Liver (tissue), 9 donors: ENCODE measurements around the gene DCAF11. TPM values are rescaled to one million over a fixed set of nuclear protein-coding genes. Genes with fewer than 3 reads are reported as not detected.

Experiments
- DNase-seq: peaks from one replicate; pipeline ENCODE4 v3.0.0-alpha.2; 2017; ENCODE audit warnings: low spot score
- H3K27ac ChIP-seq, 2 donors: one replicate each; pipeline ENCODE4 v1.7.0; 2013; ENCODE audit warnings: inconsistent platforms in 2 of 2, low read length in 2 of 2, control low read depth in 1 of 2, low read depth in 1 of 2, mild to moderate bottlenecking in 1 of 2
- H3K27me3 ChIP-seq, 4 donors: one replicate each; pipeline versions ENCODE4 v1.6.1 to v1.7.0; 2013; ENCODE audit warnings: low read length in 3 of 4, inconsistent platforms in 1 of 4, mild to moderate bottlenecking in 1 of 4, moderate library complexity in 1 of 4; ENCODE audit not compliant: control insufficient read depth in 4 of 4, insufficient read depth in 4 of 4
- H3K36me3 ChIP-seq, 4 donors: one replicate each; pipeline versions ENCODE4 v1.6.1 to v1.7.0; 2013; ENCODE audit warnings: low read length in 3 of 4, mild to moderate bottlenecking in 3 of 4, low read depth in 1 of 4, moderate library complexity in 1 of 4; ENCODE audit not compliant: control insufficient read depth in 4 of 4, insufficient read depth in 3 of 4
- H3K4me1 ChIP-seq, 4 donors: one replicate each; pipeline versions ENCODE4 v1.6.1 to v1.7.0; 2013; ENCODE audit warnings: low read length in 3 of 4, mild to moderate bottlenecking in 3 of 4, moderate library complexity in 1 of 4; ENCODE audit not compliant: control insufficient read depth in 4 of 4, insufficient read depth in 4 of 4
- H3K4me3 ChIP-seq, 3 donors: one replicate each; pipeline versions ENCODE4 v1.6.1 to v1.7.0; 2013; ENCODE audit warnings: low read length in 3 of 3, control low read depth in 1 of 3, low read depth in 1 of 3, mild to moderate bottlenecking in 1 of 3
- H3K9ac ChIP-seq, 2 donors: one replicate each; pipeline ENCODE4 v1.7.0; 2013; ENCODE audit warnings: low read length in 2 of 2, mild to moderate bottlenecking in 2 of 2, moderate library complexity in 2 of 2, control low read depth in 1 of 2, low read depth in 1 of 2
- H3K9me3 ChIP-seq, 4 donors: one replicate each; pipeline versions ENCODE4 v1.6.1 to v1.7.0; 2013; ENCODE audit warnings: low read length in 3 of 4; ENCODE audit not compliant: control insufficient read depth in 4 of 4
- ATF3 ChIP-seq: IDR thresholded peaks from 2 replicates; pipeline ENCODE4 v1.6.1; 2016; ENCODE audit warnings: antibody characterized with exemption
- EGR1 ChIP-seq, 2 donors: IDR thresholded peaks; 2 replicates each; pipeline ENCODE4 v1.6.1; 2016 to 2018; ENCODE audit warnings: antibody characterized with exemption in 2 of 2, low read depth in 2 of 2
- FOXA1 ChIP-seq: IDR thresholded peaks from 2 replicates; pipeline ENCODE4 v1.6.1; 2016; ENCODE audit warnings: antibody characterized with exemption
- FOXA2 ChIP-seq: IDR thresholded peaks from 2 replicates; pipeline ENCODE4 v1.6.1; 2016; ENCODE audit warnings: antibody characterized with exemption
- GABPA ChIP-seq, 2 donors: IDR thresholded peaks in 1 of 2; conservative IDR thresholded peaks in 1 of 2; 2 replicates each; pipeline ENCODE4 v1.6.1; 2016; ENCODE audit warnings: antibody characterized with exemption in 2 of 2, mild to moderate bottlenecking in 1 of 2, moderate library complexity in 1 of 2
- HNF4A ChIP-seq, 2 donors: conservative IDR thresholded peaks; 2 replicates each; pipeline ENCODE4 v1.6.1; 2016; ENCODE audit warnings: antibody characterized with exemption in 2 of 2, mild to moderate bottlenecking in 2 of 2
- HNF4G ChIP-seq: IDR thresholded peaks from 2 replicates; pipeline ENCODE4 v1.6.1; 2016; ENCODE audit warnings: antibody characterized with exemption
- JUND ChIP-seq, 2 donors: IDR thresholded peaks; 2 replicates each; pipeline ENCODE4 v1.6.1; 2016; ENCODE audit warnings: antibody characterized with exemption in 2 of 2
- MAX ChIP-seq: IDR thresholded peaks from 2 replicates; pipeline ENCODE4 v1.6.1; 2016; ENCODE audit warnings: antibody characterized with exemption
- NR2F2 ChIP-seq: IDR thresholded peaks from 2 replicates; pipeline ENCODE4 v1.6.1; 2016; ENCODE audit warnings: antibody characterized with exemption
- RAD21 ChIP-seq, 2 donors: IDR thresholded peaks; 2 replicates each; pipeline ENCODE4 v1.6.1; 2016; ENCODE audit warnings: antibody characterized with exemption in 2 of 2, mild to moderate bottlenecking in 2 of 2
- REST ChIP-seq: IDR thresholded peaks from 2 replicates; pipeline ENCODE4 v1.6.1; 2016; ENCODE audit warnings: antibody characterized with exemption, mild to moderate bottlenecking
- RXRA ChIP-seq, 2 donors: IDR thresholded peaks; 2 replicates each; pipeline ENCODE4 v1.6.1; 2017 to 2018; ENCODE audit warnings: antibody characterized with exemption in 2 of 2, mild to moderate bottlenecking in 1 of 2
- SP1 ChIP-seq: IDR thresholded peaks from 2 replicates; pipeline ENCODE4 v1.6.1; 2018; ENCODE audit warnings: antibody characterized with exemption, mild to moderate bottlenecking
- TAF1 ChIP-seq: conservative IDR thresholded peaks from 2 replicates; pipeline ENCODE4 v1.6.1; 2016; ENCODE audit warnings: antibody characterized with exemption, mild to moderate bottlenecking
- YY1 ChIP-seq: IDR thresholded peaks from 2 replicates; pipeline ENCODE4 v1.6.1; 2016; ENCODE audit warnings: antibody characterized with exemption, mild to moderate bottlenecking
- ZBTB33 ChIP-seq: IDR thresholded peaks from 2 replicates; pipeline ENCODE4 v1.6.1; 2016; ENCODE audit warnings: antibody characterized with exemption
- WGBS: extraction: QIAGEN DNeasy Blood & Tissue Kit; methylation state at CpG from one replicate; pipeline ENCODE4 v1.1.7; 2013; 5-methylcytosine and 5-hydroxymethylcytosine counted together
- polyA plus RNA-seq, 2 donors: library from polyadenylated mRNA; stranded (reverse) in 1 of 2; unstranded in 1 of 2; fragments of 200-250 nt in 1 of 2; fragments of >200 nt in 1 of 2; fragmentation: Nextera tagmentation in 1 of 2; extraction: Ambion mirVana in 1 of 2; gene quantifications; one replicate each; pipeline versions ENCODE4 v1.2.1 to v1.2.3, GENCODE V29; 2013 to 2015
- total RNA-seq, 2 donors: library from RNA; depleted of rRNA; stranded (reverse); fragments of >200 nt; gene quantifications; one replicate each; pipeline ENCODE4 v1.2.3, GENCODE V29; 2014
- donor health status: healthy.
- donor health status: healthy.
- donor health status: healthy.
- donor health status: healthy.
- donor health status: healthy.

DCAF11 gene
- total and polyA plus RNA-seq, 4 donors, result 30.1 to 312 (median 167) TPM

- peaks cover 3 to 15% (median 10%) of the 10 kb centered on the region in 4 donors for H3K36me3 ChIP-seq
- 93% methylated on average over 2 of the region's 2 CpGs for WGBS
- peaks cover 3 to 52% (median 31%) of the 10 kb centered on the region in 4 donors for H3K4me1 ChIP-seq
- H3K9me3 ChIP-seq, result no peaks in the 10 kb centered on the region
- no peak overlapping the region for H3K27ac ChIP-seq
- H3K9ac ChIP-seq, result no peak overlapping the region
- TF ChIP-seq YY1, result no peak
- TF ChIP-seq FOXA1, result no peak
- no peak for TF ChIP-seq MAX
- no peak for TF ChIP-seq HNF4A (conservative IDR thresholded peaks at IDR 0.05)
- TF ChIP-seq ZBTB33, result no peak
- no peak for TF ChIP-seq FOXA2
- no peak for TF ChIP-seq HNF4G
- TF ChIP-seq JUND (IDR thresholded peaks at IDR 0.05), result no peak
- TF ChIP-seq EGR1 (IDR thresholded peaks at IDR 0.05; ENCODE audit: low read depth in 2 of 2), result no peak
- no peak for TF ChIP-seq REST
- no peak for TF ChIP-seq NR2F2
- TF ChIP-seq GABPA (IDR thresholded peaks at IDR 0.05 in 1 of 2, conservative IDR thresholded peaks at IDR 0.05 in 1 of 2), result no peak
- TF ChIP-seq SP1, result no peak
- no peak for TF ChIP-seq ATF3
- no peak for TF ChIP-seq TAF1
- no peak for TF ChIP-seq RAD21 (IDR thresholded peaks at IDR 0.05)
- no peaks in the 10 kb centered on the region for H3K27me3 ChIP-seq
- H3K4me3 ChIP-seq, result no peak overlapping the region
- no peak for DNase-seq
Measured at GRCh38 chr14:24143511-24143910, 28.9 kb downstream of the DCAF11 start.

- TF ChIP-seq RAD21 (IDR thresholded peaks at IDR 0.05), result no peak
- TF ChIP-seq REST, result no peak
- TF ChIP-seq JUND (IDR thresholded peaks at IDR 0.05), result no peak
- no peak for TF ChIP-seq HNF4A (conservative IDR thresholded peaks at IDR 0.05)
- TF ChIP-seq RXRA (IDR thresholded peaks at IDR 0.05), result no peak
- TF ChIP-seq GABPA (IDR thresholded peaks at IDR 0.05 in 1 of 2, conservative IDR thresholded peaks at IDR 0.05 in 1 of 2), result no peak
- TF ChIP-seq MAX, result no peak
- no peak for TF ChIP-seq FOXA2
- DNase-seq, result no peak
- H3K36me3 ChIP-seq, result peaks cover 3 to 13% (median 8%) of the 10 kb centered on the region in 4 donors
- H3K4me3 ChIP-seq, result no peak overlapping the region
- H3K4me1 ChIP-seq, result peaks cover 3 to 49% (median 32%) of the 10 kb centered on the region in 4 donors
- 91% methylated on average over 1 of the region's 1 CpG for WGBS
- H3K27me3 ChIP-seq, result no peaks in the 10 kb centered on the region
- H3K9me3 ChIP-seq, result no peaks in the 10 kb centered on the region
- no peak overlapping the region for H3K9ac ChIP-seq
- H3K27ac ChIP-seq, result no peak overlapping the region
Measured at GRCh38 chr14:24144451-24144850, 29.9 kb downstream of the DCAF11 start.
